ENCODE data around the gene KCNIP4. TPM values are rescaled to one million over a fixed set of nuclear protein-coding genes. Genes with fewer than 3 reads are reported as not detected.

KCNIP4 gene
- total RNA-seq, 2 donors from 2014 or later, result 1.2 TPM; not detected in 1

DNA sequence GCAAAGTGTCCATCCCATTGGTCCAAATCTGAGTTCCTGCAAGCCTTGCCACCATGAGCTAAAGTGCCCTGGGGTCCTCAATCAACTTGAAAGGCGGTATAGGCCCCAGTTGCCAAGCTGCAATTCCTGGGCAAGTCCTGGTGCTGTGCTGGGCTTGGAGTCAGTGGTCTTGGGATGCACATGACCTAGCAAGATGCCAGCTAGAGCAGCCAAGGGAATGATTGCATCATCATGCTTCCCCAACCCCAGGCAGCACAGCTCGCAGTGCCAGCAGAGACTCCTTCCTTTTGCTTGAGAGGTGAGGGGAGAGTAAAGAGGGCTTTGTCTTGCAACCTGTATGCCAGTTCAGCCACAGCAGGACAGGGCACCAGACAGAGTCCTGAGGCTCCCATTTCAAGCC is 50.5 kb downstream of the KCNIP4 start:
- TF ChIP-seq POLR2A (IDR thresholded peaks at IDR 0.05), result no peak
- TF ChIP-seq POLR2AphosphoS5 (IDR thresholded peaks at IDR 0.05), result no peak
- Histone ChIP-seq H3K9me3 (no peaks in the 10 kb centered on the region), H3K4me1 (replicated peaks) (no peaks in the 10 kb centered on the region), H3K4me3 (no peak overlapping the region), H3K27me3 (replicated peaks; ENCODE audit: insufficient read depth) (no peaks in the 10 kb centered on the region), H3K27ac (no peak overlapping the region), H3K36me3 (no peaks in the 10 kb centered on the region)
- DNase-seq (ENCODE audit: low spot score), result no peak
- WGBS, result 77% methylated on average over 2 of the region's 2 CpGs
- intact Hi-C loops (cut with DNase I), result no loop called here

DNA sequence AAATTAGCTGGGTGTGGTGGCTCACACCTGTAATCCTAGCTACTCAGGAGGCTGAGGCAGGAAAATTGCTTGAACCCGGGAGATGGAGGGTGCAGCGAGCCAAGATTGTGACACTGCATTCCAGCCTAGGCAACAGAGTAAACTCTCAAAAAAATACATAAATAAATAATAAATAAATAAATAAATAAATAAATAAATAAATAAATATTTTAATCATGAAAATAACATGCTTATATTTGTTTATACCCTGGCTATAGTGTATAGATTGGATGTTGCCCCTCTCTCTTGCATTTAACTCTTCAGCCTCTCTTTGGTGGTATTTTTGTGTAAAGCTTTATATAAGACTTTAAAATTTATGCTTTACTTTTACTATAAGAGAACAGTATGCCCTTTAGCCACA is 51.8 kb downstream of the KCNIP4 start:
- H3K27ac ChIP-seq, result no peak overlapping the region
- intact Hi-C loops (cut with DNase I), result no loop called here
- no peak for DNase-seq (ENCODE audit: low spot score)
- 96% methylated on average over 2 of the region's 2 CpGs for WGBS
- H3K4me1 ChIP-seq (replicated peaks), result no peaks in the 10 kb centered on the region
- no peaks in the 10 kb centered on the region for H3K9me3 ChIP-seq
- no peak overlapping the region for H3K4me3 ChIP-seq
- H3K27me3 ChIP-seq (replicated peaks; ENCODE audit: insufficient read depth), result no peaks in the 10 kb centered on the region
- no peaks in the 10 kb centered on the region for H3K36me3 ChIP-seq
- TF ChIP-seq, protein P1, sequence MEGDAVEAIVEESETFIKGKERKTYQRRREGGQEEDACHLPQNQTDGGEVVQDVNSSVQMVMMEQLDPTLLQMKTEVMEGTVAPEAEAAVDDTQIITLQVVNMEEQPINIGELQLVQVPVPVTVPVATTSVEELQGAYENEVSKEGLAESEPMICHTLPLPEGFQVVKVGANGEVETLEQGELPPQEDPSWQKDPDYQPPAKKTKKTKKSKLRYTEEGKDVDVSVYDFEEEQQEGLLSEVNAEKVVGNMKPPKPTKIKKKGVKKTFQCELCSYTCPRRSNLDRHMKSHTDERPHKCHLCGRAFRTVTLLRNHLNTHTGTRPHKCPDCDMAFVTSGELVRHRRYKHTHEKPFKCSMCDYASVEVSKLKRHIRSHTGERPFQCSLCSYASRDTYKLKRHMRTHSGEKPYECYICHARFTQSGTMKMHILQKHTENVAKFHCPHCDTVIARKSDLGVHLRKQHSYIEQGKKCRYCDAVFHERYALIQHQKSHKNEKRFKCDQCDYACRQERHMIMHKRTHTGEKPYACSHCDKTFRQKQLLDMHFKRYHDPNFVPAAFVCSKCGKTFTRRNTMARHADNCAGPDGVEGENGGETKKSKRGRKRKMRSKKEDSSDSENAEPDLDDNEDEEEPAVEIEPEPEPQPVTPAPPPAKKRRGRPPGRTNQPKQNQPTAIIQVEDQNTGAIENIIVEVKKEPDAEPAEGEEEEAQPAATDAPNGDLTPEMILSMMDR (IDR thresholded peaks at IDR 0.05), result no peak
- TF ChIP-seq POLR2A (IDR thresholded peaks at IDR 0.05) (no peak), POLR2AphosphoS5 (IDR thresholded peaks at IDR 0.05) (no peak)

DNA sequence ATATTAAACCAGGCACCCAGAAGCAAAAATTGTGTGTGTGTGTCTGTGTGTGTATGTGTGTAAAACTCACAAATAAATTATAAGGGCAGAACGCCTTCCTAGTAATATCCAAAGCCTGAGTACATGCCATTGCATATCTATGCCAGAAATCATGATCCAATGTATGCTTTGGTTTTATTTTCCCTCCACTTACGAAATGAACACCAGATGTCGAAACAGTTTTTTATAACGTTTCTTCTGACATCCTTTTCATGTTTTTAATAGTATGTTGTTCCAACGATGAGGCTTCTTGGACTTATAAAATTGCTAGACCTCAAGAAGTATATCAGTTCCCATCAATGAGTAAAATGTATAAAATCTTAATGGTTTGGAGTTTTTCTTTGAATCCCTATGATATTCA is 55.4 kb downstream of the KCNIP4 start:
- intact Hi-C loops (cut with DNase I), result no loop called here
- no peaks in the 10 kb centered on the region for H3K36me3 ChIP-seq
- H3K27ac ChIP-seq, result no peak overlapping the region
- H3K4me3 ChIP-seq, result no peak overlapping the region
- no peaks in the 10 kb centered on the region for H3K27me3 ChIP-seq (replicated peaks; ENCODE audit: insufficient read depth)
- no peaks in the 10 kb centered on the region for H3K4me1 ChIP-seq (replicated peaks)
- 33% methylated on average over 5 of the region's 5 CpGs for WGBS
- no peaks in the 10 kb centered on the region for H3K9me3 ChIP-seq
- no peak for DNase-seq (ENCODE audit: low spot score)
- no peak for TF ChIP-seq POLR2A (IDR thresholded peaks at IDR 0.05)
- TF ChIP-seq, protein P1 (IDR thresholded peaks at IDR 0.05), result no peak
- no peak for TF ChIP-seq POLR2AphosphoS5 (IDR thresholded peaks at IDR 0.05)

DNA sequence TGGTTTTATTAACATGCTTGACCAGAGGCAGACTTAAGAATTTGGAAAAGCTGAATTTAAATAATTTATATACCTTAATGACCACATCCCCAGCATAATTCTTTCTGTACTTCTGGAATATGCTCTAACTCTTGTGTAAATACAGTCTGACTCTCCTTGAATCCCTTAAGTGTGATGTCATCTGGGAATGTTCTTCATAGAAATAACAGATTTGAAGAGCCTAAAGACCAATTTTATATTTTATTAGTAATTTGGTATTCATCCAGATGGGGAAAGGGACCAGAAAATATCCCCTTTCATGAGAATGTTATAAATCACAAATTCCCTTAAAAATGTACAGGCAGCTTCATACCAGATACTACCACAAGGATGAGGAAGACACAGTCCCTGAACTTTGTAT is 58.3 kb downstream of the KCNIP4 start:
- H3K27me3 ChIP-seq (replicated peaks; ENCODE audit: insufficient read depth), result no peaks in the 10 kb centered on the region
- H3K9me3 ChIP-seq, result no peaks in the 10 kb centered on the region
- H3K4me1 ChIP-seq (replicated peaks), result no peaks in the 10 kb centered on the region
- intact Hi-C loops (cut with DNase I), result no loop called here
- TF ChIP-seq POLR2AphosphoS5 (IDR thresholded peaks at IDR 0.05) (no peak), POLR2A (IDR thresholded peaks at IDR 0.05) (no peak)
- TF ChIP-seq, protein P1 (IDR thresholded peaks at IDR 0.05), result no peak
- H3K27ac ChIP-seq, result no peak overlapping the region
- no peak for DNase-seq (ENCODE audit: low spot score)
- H3K4me3 ChIP-seq, result no peak overlapping the region
- no peaks in the 10 kb centered on the region for H3K36me3 ChIP-seq

DNA sequence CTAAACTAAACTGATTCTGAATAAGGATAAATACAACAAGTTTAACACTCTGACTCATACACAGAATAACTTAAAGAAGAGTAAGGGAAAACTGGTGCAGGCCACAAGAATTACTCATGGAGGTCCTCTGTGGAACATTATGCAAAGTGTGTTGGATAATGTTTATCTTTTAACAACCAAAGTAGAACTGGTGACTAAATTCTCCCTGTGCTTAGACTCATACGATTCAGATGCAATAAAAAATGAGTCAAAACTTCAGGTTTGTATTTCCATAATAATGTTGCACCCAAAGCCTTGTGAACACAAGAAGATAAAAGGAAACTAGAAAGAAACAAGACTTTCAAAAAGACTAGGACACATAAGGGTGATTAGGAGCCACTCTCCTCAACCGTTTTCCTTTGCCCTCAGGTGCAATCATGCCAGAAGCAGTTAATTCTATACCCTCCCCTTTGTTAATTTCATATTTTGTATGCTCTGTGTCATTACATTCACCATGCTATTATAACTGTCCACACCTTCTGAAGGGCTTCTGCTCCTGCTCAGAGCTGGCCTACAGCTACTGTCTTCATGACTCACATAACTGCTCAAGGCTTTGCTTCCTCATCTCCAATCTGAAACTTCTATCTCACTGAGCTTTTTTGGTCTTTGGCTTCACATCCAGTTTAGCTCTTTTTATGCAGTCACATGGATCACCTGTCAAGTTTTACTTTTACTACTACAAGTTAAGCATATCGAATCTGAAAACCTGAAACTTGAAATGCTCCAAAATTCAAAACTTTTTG is 60.2 kb downstream of the KCNIP4 start:
- TF ChIP-seq POLR2AphosphoS5 (IDR thresholded peaks at IDR 0.05) (no peak), POLR2A (IDR thresholded peaks at IDR 0.05) (no peak)
- TF ChIP-seq, protein P1 (IDR thresholded peaks at IDR 0.05), result no peak
- H3K27ac ChIP-seq, result no peak overlapping the region
- no peaks in the 10 kb centered on the region for H3K9me3 ChIP-seq
- intact Hi-C loops (cut with DNase I), result no loop called here
- H3K4me3 ChIP-seq, result no peak overlapping the region
- 57% methylated on average over 3 of the region's 3 CpGs for whole genome bisulfite sequencing
- no peaks in the 10 kb centered on the region for H3K36me3 ChIP-seq
- no peak for DNase-seq (ENCODE audit: low spot score)
- H3K27me3 ChIP-seq (replicated peaks; ENCODE audit: insufficient read depth), result no peaks in the 10 kb centered on the region
- H3K4me1 ChIP-seq (replicated peaks), result no peaks in the 10 kb centered on the region
